GM12801 (cell line): ENCODE results near the gene PTPDC1.

Experiments used
- TF ChIP-seq, protein P1 (sequence below): IDR thresholded peaks from one replicate; pipeline ENCODE4 v1.5.1; 2011; ENCODE audit warnings: control low read depth; ENCODE audit not compliant: insufficient read length; ENCODE audit errors: extremely low read depth

Gene PTPDC1

GRCh38 chr9:94120854-94121376 lies 36.7 kb downstream of the PTPDC1 start:
- TF ChIP-seq, protein P1, sequence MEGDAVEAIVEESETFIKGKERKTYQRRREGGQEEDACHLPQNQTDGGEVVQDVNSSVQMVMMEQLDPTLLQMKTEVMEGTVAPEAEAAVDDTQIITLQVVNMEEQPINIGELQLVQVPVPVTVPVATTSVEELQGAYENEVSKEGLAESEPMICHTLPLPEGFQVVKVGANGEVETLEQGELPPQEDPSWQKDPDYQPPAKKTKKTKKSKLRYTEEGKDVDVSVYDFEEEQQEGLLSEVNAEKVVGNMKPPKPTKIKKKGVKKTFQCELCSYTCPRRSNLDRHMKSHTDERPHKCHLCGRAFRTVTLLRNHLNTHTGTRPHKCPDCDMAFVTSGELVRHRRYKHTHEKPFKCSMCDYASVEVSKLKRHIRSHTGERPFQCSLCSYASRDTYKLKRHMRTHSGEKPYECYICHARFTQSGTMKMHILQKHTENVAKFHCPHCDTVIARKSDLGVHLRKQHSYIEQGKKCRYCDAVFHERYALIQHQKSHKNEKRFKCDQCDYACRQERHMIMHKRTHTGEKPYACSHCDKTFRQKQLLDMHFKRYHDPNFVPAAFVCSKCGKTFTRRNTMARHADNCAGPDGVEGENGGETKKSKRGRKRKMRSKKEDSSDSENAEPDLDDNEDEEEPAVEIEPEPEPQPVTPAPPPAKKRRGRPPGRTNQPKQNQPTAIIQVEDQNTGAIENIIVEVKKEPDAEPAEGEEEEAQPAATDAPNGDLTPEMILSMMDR, result no peak

GRCh38 chr9:94126844-94127243 lies 42.6 kb downstream of the PTPDC1 start:
- TF ChIP-seq, protein P1, result no peak

DNA sequence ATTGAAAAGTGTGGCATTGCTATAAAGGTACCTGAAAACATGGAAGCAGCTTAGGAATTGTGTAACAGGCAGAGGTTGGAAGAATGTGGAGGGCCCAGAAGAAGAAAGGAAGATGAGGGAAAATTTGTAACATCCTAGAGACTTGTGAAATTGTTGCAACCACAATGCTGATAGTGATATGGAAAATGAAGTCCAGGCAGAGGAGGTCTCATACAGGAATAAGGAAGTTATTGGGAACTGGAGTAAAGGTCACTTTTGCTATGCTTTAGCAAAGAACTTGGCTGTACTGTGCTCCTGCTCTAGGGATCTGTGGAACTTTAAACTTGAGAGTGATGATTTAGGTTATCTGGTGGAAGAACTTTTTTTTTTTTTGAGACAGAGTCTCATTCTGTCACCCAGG lies 43.5 kb downstream of the PTPDC1 start:
- TF ChIP-seq, protein P1, result no peak

DNA sequence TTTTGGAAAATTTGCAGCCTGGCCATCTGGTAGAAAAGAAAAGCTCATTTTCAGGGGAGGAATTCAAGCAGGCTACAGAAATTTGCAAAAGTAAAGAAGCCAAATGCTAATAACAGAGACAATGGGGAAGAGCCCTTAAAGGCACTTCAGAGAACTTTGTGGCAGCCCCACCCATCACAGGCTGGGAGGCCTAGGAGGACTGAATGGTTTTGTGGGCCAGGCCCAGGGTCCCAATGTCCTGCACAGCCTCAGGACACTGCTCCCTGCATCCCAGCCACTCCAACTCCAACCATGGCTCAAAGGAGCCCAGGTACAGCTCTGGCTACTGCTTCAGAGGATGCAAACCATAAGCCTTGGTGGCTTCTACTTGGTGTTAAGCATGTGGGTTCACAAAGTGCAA lies 44.3 kb downstream of the PTPDC1 start:
- TF ChIP-seq, protein P1, result no peak

DNA sequence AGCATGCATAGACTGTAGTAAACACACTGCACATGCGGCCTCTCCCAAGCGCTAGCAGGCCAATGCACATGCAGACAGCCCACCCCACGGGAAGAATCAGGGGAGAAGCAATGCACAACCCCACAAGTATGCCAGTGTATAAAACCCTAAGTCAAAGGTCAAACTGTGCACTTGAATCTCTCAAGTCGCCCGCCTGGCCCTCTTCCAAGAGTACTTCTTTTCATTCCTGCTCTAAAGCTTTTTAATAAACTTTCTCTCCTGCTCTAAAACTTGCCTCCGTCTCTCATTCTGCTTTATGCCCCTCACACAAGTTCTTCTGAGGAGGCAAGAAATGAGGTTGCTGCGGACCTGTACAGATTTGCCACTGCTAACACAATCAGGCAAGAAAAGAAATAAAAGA lies 50.4 kb downstream of the PTPDC1 start:
- TF ChIP-seq, protein P1, result no peak

DNA sequence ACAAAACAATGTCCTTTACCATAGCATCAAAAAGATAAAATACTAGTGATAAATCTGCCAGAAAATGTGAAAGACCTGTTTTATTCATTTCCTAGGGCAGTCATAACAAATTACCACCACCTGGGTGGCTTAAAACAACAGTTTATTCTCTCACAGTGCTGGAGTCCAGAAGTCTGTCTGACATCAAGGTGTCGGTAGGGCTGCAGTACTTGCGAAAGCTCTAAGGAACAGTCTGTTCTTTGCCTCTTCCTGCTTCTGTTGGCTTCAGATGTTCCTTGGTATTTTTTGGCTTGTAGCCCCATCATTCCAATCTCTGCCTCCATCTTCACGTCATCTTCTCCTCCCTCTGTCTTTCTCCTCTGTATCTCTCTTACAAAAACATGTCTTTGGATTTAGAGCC lies 51.0 kb downstream of the PTPDC1 start:
- TF ChIP-seq, protein P1, result no peak

- TF ChIP-seq, protein P1, result no peak
Measured at GRCh38 chr9:94139672-94140417, 55.6 kb downstream of the PTPDC1 start.
